Ishikawa (cell line): ENCODE results near the gene RAB7B.

Experiments
- CEBPB ChIP-seq: IDR thresholded peaks from 2 replicates; pipeline ENCODE4 v1.6.1; 2012
- CREB1 ChIP-seq: IDR thresholded peaks from 2 replicates; pipeline ENCODE4 v1.6.1; 2012; ENCODE audit warnings: low read depth
- EGR1 ChIP-seq: IDR thresholded peaks from 2 replicates; pipeline ENCODE4 v1.6.1; 2012
- EP300 ChIP-seq: IDR thresholded peaks from 2 replicates; pipeline ENCODE4 v1.6.1; 2012; ENCODE audit warnings: borderline replicate concordance
- FOXM1 ChIP-seq: IDR thresholded peaks from 2 replicates; pipeline ENCODE4 v1.6.1; 2012; ENCODE audit warnings: low read depth, borderline replicate concordance
- NFIC ChIP-seq: IDR thresholded peaks from 2 replicates; pipeline ENCODE4 v1.6.1; 2012
- RAD21 ChIP-seq: IDR thresholded peaks from 2 replicates; pipeline ENCODE4 v1.6.1; 2012; ENCODE audit warnings: low read depth
- TAF1 ChIP-seq: IDR thresholded peaks from 2 replicates; pipeline ENCODE4 v1.6.1; 2012; ENCODE audit warnings: low read depth, mild to moderate bottlenecking
- TCF12 ChIP-seq: IDR thresholded peaks from 2 replicates; pipeline ENCODE4 v1.6.1; 2012; ENCODE audit warnings: low read depth
- TEAD4 ChIP-seq: IDR thresholded peaks from 2 replicates; pipeline ENCODE4 v1.6.1; 2012
- YY1 ChIP-seq: IDR thresholded peaks from 2 replicates; pipeline ENCODE4 v1.6.1; 2012; ENCODE audit warnings: low read depth
- ZBTB7A ChIP-seq: IDR thresholded peaks from 2 replicates; pipeline ENCODE4 v1.6.1; 2012; ENCODE audit warnings: low read depth
- TF ChIP-seq, protein P1 (sequence below): IDR thresholded peaks from 2 replicates; pipeline ENCODE4 v1.6.1; 2012; ENCODE audit warnings: low read depth, mild to moderate bottlenecking
- TF ChIP-seq, protein P2 (sequence below): IDR thresholded peaks from 2 replicates; pipeline ENCODE4 v1.6.1; 2012
- TF ChIP-seq, protein P3 (sequence below): IDR thresholded peaks from 2 replicates; pipeline ENCODE4 v1.6.1; 2012

Gene RAB7B

DNA sequence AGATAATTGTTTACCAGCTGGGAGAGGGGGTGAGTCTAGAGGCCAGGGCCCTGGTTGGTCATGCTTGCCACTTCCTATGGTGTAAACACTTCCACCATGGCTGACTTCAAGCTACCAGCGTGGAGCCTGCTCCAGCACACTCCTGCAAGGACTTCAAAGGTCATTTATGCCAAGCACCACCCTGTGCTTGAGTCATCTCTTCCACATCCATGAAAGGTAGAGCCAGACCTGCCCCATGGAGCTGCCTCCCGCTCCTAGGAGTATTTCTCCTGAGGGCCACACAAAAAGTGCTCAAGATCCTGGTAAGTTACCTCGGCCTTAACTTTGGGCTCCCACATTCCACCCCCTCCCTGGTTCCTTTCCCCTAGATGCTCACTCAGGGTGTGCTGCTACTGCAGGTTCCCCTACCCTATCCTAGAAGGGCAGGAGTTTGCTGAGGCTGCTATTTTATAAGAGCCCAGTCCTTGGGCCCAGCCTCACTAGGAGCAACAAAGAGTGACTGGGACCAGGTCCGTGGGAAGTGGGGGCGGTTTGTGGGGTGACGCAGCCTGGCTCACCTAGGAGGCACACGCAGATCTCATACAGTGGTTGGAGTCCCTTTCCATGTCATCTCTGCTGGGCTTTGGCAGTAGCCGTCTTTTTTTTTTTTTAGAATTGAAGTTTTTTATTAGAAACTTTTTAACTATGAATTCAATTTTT, 2.4 kb downstream of the RAB7B start:
- TF ChIP-seq CREB1 (no peak), YY1 (no peak), TEAD4 (no peak), FOXM1 (no peak), CEBPB (no peak), NFIC (no peak), EP300 (no peak), ZBTB7A (no peak), TAF1 (no peak), TCF12 (no peak), EGR1 (no peak), RAD21 (no peak)
- TF ChIP-seq, protein P1, sequence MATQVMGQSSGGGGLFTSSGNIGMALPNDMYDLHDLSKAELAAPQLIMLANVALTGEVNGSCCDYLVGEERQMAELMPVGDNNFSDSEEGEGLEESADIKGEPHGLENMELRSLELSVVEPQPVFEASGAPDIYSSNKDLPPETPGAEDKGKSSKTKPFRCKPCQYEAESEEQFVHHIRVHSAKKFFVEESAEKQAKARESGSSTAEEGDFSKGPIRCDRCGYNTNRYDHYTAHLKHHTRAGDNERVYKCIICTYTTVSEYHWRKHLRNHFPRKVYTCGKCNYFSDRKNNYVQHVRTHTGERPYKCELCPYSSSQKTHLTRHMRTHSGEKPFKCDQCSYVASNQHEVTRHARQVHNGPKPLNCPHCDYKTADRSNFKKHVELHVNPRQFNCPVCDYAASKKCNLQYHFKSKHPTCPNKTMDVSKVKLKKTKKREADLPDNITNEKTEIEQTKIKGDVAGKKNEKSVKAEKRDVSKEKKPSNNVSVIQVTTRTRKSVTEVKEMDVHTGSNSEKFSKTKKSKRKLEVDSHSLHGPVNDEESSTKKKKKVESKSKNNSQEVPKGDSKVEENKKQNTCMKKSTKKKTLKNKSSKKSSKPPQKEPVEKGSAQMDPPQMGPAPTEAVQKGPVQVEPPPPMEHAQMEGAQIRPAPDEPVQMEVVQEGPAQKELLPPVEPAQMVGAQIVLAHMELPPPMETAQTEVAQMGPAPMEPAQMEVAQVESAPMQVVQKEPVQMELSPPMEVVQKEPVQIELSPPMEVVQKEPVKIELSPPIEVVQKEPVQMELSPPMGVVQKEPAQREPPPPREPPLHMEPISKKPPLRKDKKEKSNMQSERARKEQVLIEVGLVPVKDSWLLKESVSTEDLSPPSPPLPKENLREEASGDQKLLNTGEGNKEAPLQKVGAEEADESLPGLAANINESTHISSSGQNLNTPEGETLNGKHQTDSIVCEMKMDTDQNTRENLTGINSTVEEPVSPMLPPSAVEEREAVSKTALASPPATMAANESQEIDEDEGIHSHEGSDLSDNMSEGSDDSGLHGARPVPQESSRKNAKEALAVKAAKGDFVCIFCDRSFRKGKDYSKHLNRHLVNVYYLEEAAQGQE = no peak
- TF ChIP-seq, protein P2, sequence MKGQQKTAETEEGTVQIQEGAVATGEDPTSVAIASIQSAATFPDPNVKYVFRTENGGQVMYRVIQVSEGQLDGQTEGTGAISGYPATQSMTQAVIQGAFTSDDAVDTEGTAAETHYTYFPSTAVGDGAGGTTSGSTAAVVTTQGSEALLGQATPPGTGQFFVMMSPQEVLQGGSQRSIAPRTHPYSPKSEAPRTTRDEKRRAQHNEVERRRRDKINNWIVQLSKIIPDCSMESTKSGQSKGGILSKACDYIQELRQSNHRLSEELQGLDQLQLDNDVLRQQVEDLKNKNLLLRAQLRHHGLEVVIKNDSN = no peak
- TF ChIP-seq, protein P3, sequence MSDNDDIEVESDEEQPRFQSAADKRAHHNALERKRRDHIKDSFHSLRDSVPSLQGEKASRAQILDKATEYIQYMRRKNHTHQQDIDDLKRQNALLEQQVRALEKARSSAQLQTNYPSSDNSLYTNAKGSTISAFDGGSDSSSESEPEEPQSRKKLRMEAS = no peak

DNA sequence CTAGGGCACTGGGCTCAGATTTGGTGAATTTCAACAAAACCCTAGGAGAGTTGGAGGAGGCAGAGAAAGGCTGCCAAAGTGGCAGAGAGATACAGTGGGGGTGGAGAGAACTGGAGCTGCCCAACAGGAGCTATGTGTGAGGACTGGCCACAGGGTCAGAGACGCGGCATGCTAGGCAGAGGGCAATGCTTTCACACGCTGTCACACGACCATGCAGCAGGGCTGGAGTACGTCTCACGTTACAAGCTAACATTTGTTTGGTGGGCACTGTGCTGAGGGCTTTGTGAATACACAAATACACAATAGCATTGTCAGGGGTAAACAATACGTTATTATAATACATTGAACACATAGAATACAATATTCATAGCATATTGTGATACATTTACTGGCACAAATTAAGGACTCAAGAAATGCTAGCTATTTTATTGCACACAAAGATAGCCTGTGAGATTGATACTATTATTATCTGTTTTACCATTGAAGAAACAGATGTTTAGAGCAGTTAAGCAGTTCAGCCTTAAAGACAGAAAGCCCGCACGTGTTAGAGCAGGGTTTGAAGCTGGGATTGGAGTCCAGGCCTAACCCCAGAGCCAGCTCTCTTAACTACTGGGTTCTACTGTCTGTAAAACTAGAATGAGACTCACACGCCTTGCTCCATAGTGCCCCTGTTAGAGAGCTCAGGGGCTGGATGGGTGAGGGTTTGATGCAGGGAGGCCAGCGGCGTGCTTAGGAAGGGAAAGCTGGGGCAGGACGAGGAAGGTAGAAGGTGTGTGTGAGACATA, 4.5 kb downstream of the RAB7B start:
- TF ChIP-seq CREB1 (no peak), ZBTB7A (no peak), NFIC (no peak), EP300 (no peak), EGR1 (no peak), TAF1 (no peak), CEBPB (no peak), FOXM1 (no peak), TCF12 (no peak)
- TF ChIP-seq, protein P1 = no peak
- TF ChIP-seq, protein P3 = no peak

DNA sequence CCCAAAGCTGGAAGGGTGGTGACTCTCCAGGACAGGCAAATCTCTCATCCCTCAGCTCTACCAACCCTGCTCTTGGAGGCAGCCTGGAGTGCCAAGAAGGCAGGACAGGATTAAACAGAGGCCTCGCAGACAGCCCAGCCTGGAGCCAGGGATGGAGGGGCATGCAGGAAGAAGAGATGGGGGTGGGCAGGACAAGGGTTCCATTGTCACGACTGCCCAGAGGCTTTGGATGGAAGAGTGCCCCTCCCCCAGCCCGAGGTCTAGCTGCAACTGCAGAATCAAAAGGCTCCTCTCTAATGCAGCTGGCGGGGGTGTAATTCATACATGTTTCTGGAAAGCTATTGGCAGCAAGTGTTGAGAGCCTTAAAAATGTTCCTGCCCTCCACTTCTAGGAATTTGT, 8.8 kb downstream of the RAB7B start:
- TF ChIP-seq TCF12 (no peak), RAD21 (no peak), FOXM1 (no peak), TAF1 (no peak), EGR1 (no peak), YY1 (no peak), CREB1 (no peak), TEAD4 (no peak), EP300 (no peak), NFIC (no peak), ZBTB7A (no peak), CEBPB (no peak)
- TF ChIP-seq, protein P1 = no peak
- TF ChIP-seq, protein P3 = no peak
- TF ChIP-seq, protein P2 = no peak
